GF-D8 (cell line): ENCODE results near the gene HSCB.
"Not testable (repeated sequence)": the region's sequence is repeated elsewhere in the genome, so short reads cannot be mapped to it uniquely, and the experiment has no call there.

Experiments used
- DNase-seq: peaks from one replicate; lab custom pipeline; 2025; lab: John Stamatoyannopoulos, UW

The HSCB gene

GRCh38 chr22:28741785-28742561, at the start of gene HSCB, which contains the start of gene CHEK2:
Gene HSCB (plus strand): TSS chr22:28742039. CDS start chr22:28742096, 57 bp downstream.
Gene CHEK2 (minus strand): TSS chr22:28741820. CDS start chr22:28734721, 7,099 bp downstream.
- peak; percentile 96 for DNase-seq

GRCh38 chr22:28693041-28693760, 48.6 kb upstream of the HSCB start:
- DNase-seq = not testable (repeated sequence)

GRCh38 chr22:28702891-28703290, 38.9 kb upstream of the HSCB start:
- no peak for DNase-seq

- DNase-seq = no peak
These were observed 38.4 kb upstream of the HSCB start for GRCh38 chr22:28703436-28703835.

- no peak for DNase-seq
These were observed 35.0 kb upstream of the HSCB start for GRCh38 chr22:28706845-28707244.

GRCh38 chr22:28710107-28710506, 31.7 kb upstream of the HSCB start:
- no peak for DNase-seq

GRCh38 chr22:28710576-28711191, 31.2 kb upstream of the HSCB start:
- no peak for DNase-seq

- no peak for DNase-seq
These were observed 30.5 kb upstream of the HSCB start for GRCh38 chr22:28711341-28711740.

- DNase-seq = no peak
These were observed 29.7 kb upstream of the HSCB start for GRCh38 chr22:28711820-28712777.

- no peak for DNase-seq
These were observed 27.7 kb upstream of the HSCB start for GRCh38 chr22:28714043-28714628.

GRCh38 chr22:28715611-28716010, 26.2 kb upstream of the HSCB start:
- DNase-seq = no peak

GRCh38 chr22:28716686-28717085, 25.2 kb upstream of the HSCB start:
- no peak for DNase-seq

GRCh38 chr22:28718044-28718443, 23.8 kb upstream of the HSCB start:
- no peak for DNase-seq

GRCh38 chr22:28728002-28728401, 13.8 kb upstream of the HSCB start:
- no peak for DNase-seq

GRCh38 chr22:28728621-28729313, 13.1 kb upstream of the HSCB start:
- no peak for DNase-seq

- no peak for DNase-seq
These were observed 11.7 kb upstream of the HSCB start for GRCh38 chr22:28730179-28730578.

- DNase-seq = no peak
These were observed 7.4 kb upstream of the HSCB start for GRCh38 chr22:28734393-28734792.

- DNase-seq = no peak
These were observed 5.3 kb upstream of the HSCB start for GRCh38 chr22:28736301-28737155.

GRCh38 chr22:28737701-28738100, 4.1 kb upstream of the HSCB start:
- no peak for DNase-seq

- DNase-seq = not testable (repeated sequence)
These were observed 3.0 kb upstream of the HSCB start for GRCh38 chr22:28738876-28739275.
